Naive thymus-derived CD8-positive, alpha-beta T cell (primary cell): ENCODE data around the gene UBE2A. TPM values are rescaled to one million over a fixed set of nuclear protein-coding genes. Genes with fewer than 3 reads are reported as not detected.
A peak's percentile ranks its signal among the peaks of the same experiment; 100 is the strongest.

Experiments
- ATAC-seq, 2 donors: fragments of 150-1000 bp; cut with Tn5 transposase in 1 of 2; sonication (Bioruptor Pico), chemical (Tn5 transposase) in 1 of 2; 1 replicate in 1 of 2; 2 replicates in 1 of 2; pipeline ENCODE4 v1.10.0; 2021; ENCODE audit warnings: mild to moderate bottlenecking in 2 of 2, moderate library complexity in 2 of 2
- POLR2A ChIA-PET: fragments of 350-600 bp; sonication (Branson Sonifier 250); formaldehyde crosslinking; loops from one replicate; lab custom pipeline; 2021; ENCODE audit warnings: antibody characterized with exemption; lab: Charles Lee
- DNase-seq, 10 donors: peaks; one replicate each; pipeline versions ENCODE4 v3.0.0 to v3.0.0-alpha.2; 2020 to 2022
- H3K27ac Mint-ChIP-seq, 10 donors: one replicate each; pipeline ENCODE4 v1.8.0; 2020 to 2022; ENCODE audit warnings: mild to moderate bottlenecking in 10 of 10, mixed read lengths in 10 of 10, moderate library complexity in 4 of 10, inconsistent platforms in 1 of 10
- H3K27me3 Mint-ChIP-seq, 5 donors: one replicate each; pipeline ENCODE4 v1.8.0; 2021 to 2022; ENCODE audit warnings: mixed read lengths in 5 of 5
- H3K36me3 Mint-ChIP-seq, 3 donors: one replicate each; pipeline ENCODE4 v1.8.0; 2020 to 2022; ENCODE audit warnings: mixed read lengths in 3 of 3, mild to moderate bottlenecking in 2 of 3, inconsistent platforms in 1 of 3
- H3K4me1 Mint-ChIP-seq, 4 donors: one replicate each; pipeline ENCODE4 v1.8.0; 2021 to 2022; ENCODE audit warnings: mixed read lengths in 4 of 4
- H3K4me3 Mint-ChIP-seq, 10 donors: one replicate each; pipeline ENCODE4 v1.8.0; 2020 to 2022; ENCODE audit warnings: mild to moderate bottlenecking in 10 of 10, mixed read lengths in 10 of 10, moderate library complexity in 6 of 10, inconsistent platforms in 1 of 10
- H3K9me3 Mint-ChIP-seq, 9 donors: one replicate each; pipeline ENCODE4 v1.8.0; 2020 to 2022; ENCODE audit warnings: mixed read lengths in 9 of 9, mild to moderate bottlenecking in 3 of 9, inconsistent platforms in 1 of 9, moderate library complexity in 1 of 9
- polyA plus RNA-seq, 3 donors: library from polyadenylated mRNA; unstranded; fragments of 300-500 nt; fragmentation: Illumina TruSeq; gene quantifications; one replicate each; pipeline ENCODE4 v1.2.3, GENCODE V29; 2021
- total RNA-seq, 8 experiments: library from RNA in 2 of 8; stranded (reverse) in 2 of 8; gene quantifications; one replicate each; pipeline ENCODE4 v1.2.3 and lab custom pipeline; 2021 to 2026

Gene UBE2A
- total and polyA plus RNA-seq, 5 experiments from 2014 or later = 31.5 to 43.5 (median 41.0) TPM

GRCh38 chrX:119617517-119618164, 43.3 kb downstream of the UBE2A start:
- DNase-seq (no peak), ATAC-seq (no peak)
- Mint-ChIP-seq H3K27ac (peak overlapping the region in 5 of 10 donors; percentile 4 to 69 (median 61)), H3K4me1 (peaks cover 2 to 47% (median 9%) of the 10 kb centered on the region in 4 donors), H3K4me3 (peak overlapping the region in 1 of 10 donors; percentile 57), H3K36me3 (peaks cover 0 to 33% (median 0%) of the 10 kb centered on the region in 3 donors), H3K9me3 (no peaks in the 10 kb centered on the region), H3K27me3 (no peaks in the 10 kb centered on the region)
- POLR2A ChIA-PET = interaction anchor here (0.5 to 1.2 kb wide), 3 partner anchors 39 to 124 kb away, joined by 3 to 6 read pairs (median 5); partner anchors contain the start of gene SEPTIN6

- no peak for ATAC-seq
- Mint-ChIP-seq H3K27ac (peak overlapping the region in 7 of 10 donors; percentile 19 to 77 (median 63)), H3K36me3 (peaks cover 0 to 39% (median 0%) of the 10 kb centered on the region in 3 donors), H3K9me3 (no peaks in the 10 kb centered on the region), H3K27me3 (no peaks in the 10 kb centered on the region), H3K4me1 (peaks cover 2 to 47% (median 9%) of the 10 kb centered on the region in 4 donors), H3K4me3 (peak overlapping the region in 3 of 10 donors; percentile 18 to 57 (median 52))
- POLR2A ChIA-PET = interaction anchor here (0.5 to 1.2 kb wide), 2 partner anchors 75 to 125 kb away, joined by 3 to 5 read pairs; partner anchors contain the start of gene SEPTIN6
- no peak for DNase-seq
Observed at GRCh38 chrX:119618439-119618838, 44.1 kb downstream of the UBE2A start.

GRCh38 chrX:119622356-119623232, 48.2 kb downstream of the UBE2A start:
- DNase-seq = no peak
- Mint-ChIP-seq H3K27ac (peak overlapping the region in 6 of 10 donors; percentile 33 to 83 (median 64)), H3K4me1 (peaks cover 1 to 29% (median 4%) of the 10 kb centered on the region in 4 donors), H3K27me3 (no peaks in the 10 kb centered on the region), H3K4me3 (no peak overlapping the region), H3K9me3 (no peaks in the 10 kb centered on the region), H3K36me3 (peaks cover 0 to 66% (median 5%) of the 10 kb centered on the region in 3 donors)
- POLR2A ChIA-PET = no interaction called here
- ATAC-seq = no peak

GRCh38 chrX:119624417-119624816, 50.1 kb downstream of the UBE2A start:
- ATAC-seq (no peak), DNase-seq (no peak)
- no peaks in the 10 kb centered on the region for H3K9me3 Mint-ChIP-seq
- peaks cover 0 to 68% (median 5%) of the 10 kb centered on the region in 3 donors for H3K36me3 Mint-ChIP-seq
- no peak overlapping the region for H3K4me3 Mint-ChIP-seq
- POLR2A ChIA-PET = no interaction called here
- no peaks in the 10 kb centered on the region for H3K27me3 Mint-ChIP-seq
- peaks cover 1 to 13% (median 3%) of the 10 kb centered on the region in 4 donors for H3K4me1 Mint-ChIP-seq
- H3K27ac Mint-ChIP-seq = peak overlapping the region in 1 of 10 donors; percentile 24

- H3K4me1 Mint-ChIP-seq = peaks cover 0 to 6% (median under 1%) of the 10 kb centered on the region in 4 donors
- ATAC-seq = no peak
- POLR2A ChIA-PET = interaction anchor here (0.6 kb wide), 1 partner anchor 292 kb away, joined by 3 read pairs; no protein-coding TSS in a partner anchor
- H3K36me3 Mint-ChIP-seq = peaks cover 0 to 65% (median 5%) of the 10 kb centered on the region in 3 donors
- H3K9me3 Mint-ChIP-seq = no peaks in the 10 kb centered on the region
- no peaks in the 10 kb centered on the region for H3K27me3 Mint-ChIP-seq
- H3K27ac Mint-ChIP-seq = peak overlapping the region in 9 of 10 donors; percentile 22 to 92 (median 70)
- no peak for DNase-seq
- H3K4me3 Mint-ChIP-seq = peak overlapping the region in 1 of 10 donors; percentile 32
Observed at GRCh38 chrX:119624951-119625668, 50.7 kb downstream of the UBE2A start.

- Mint-ChIP-seq H3K27me3 (no peaks in the 10 kb centered on the region), H3K4me3 (no peak overlapping the region), H3K4me1 (peaks cover 0 to 6% (median under 1%) of the 10 kb centered on the region in 4 donors), H3K27ac (peak overlapping the region in 7 of 10 donors; percentile 44 to 57 (median 47)), H3K36me3 (peaks cover 0 to 70% (median 5%) of the 10 kb centered on the region in 3 donors), H3K9me3 (no peaks in the 10 kb centered on the region)
- ATAC-seq (no peak), DNase-seq (no peak)
- POLR2A ChIA-PET = interaction anchor here (0.6 kb wide), 1 partner anchor 291 kb away, joined by 3 read pairs; no protein-coding TSS in a partner anchor
Observed at GRCh38 chrX:119625843-119626242, 51.5 kb downstream of the UBE2A start.

Other genes with a start within 250 kb of the UBE2A start
- gene SLC25A43, start 175.2 kb upstream of the UBE2A start, total RNA-seq = 1 to 10 TPM; 2.9 to 3.3 TPM
- gene SLC25A43, start 175.2 kb upstream of the UBE2A start, polyA plus RNA-seq = 1 to 10 TPM; 2.3 to 4.8 (median 2.4) TPM
- gene SLC25A5, start 106.1 kb upstream of the UBE2A start, total RNA-seq = 100 to 1,000 TPM; 104 to 106 TPM
- 100 to 1,000 TPM; 258 to 271 (median 271) TPM for gene SLC25A5, start 106.1 kb upstream of the UBE2A start, polyA plus RNA-seq
- gene STEEP1, start 9.2 kb upstream of the UBE2A start, total RNA-seq = 10 to 100 TPM; 24.9 to 25.7 TPM
- 10 to 100 TPM; 13.3 to 18.0 (median 15.3) TPM for gene STEEP1, start 9.2 kb upstream of the UBE2A start, polyA plus RNA-seq
- 10 to 100 TPM; 14.4 to 14.6 TPM for gene NKRF, start 31.9 kb downstream of the UBE2A start, total RNA-seq
- 1 to 10 TPM; 4.8 to 8.5 (median 6.8) TPM for gene NKRF, start 31.9 kb downstream of the UBE2A start, polyA plus RNA-seq
- 100 to 1,000 TPM; 234 to 235 TPM for gene SEPTIN6, start 118.6 kb downstream of the UBE2A start, total RNA-seq
- gene SEPTIN6, start 118.6 kb downstream of the UBE2A start, polyA plus RNA-seq = 100 to 1,000 TPM; 161 to 269 (median 226) TPM
- gene SOWAHD, start 184.0 kb downstream of the UBE2A start, total RNA-seq = 1 to 10 TPM; 1.2 to 2.0 TPM
- gene SOWAHD, start 184.0 kb downstream of the UBE2A start, polyA plus RNA-seq = 1 to 10 TPM in 1 of 3 donors, under 1 TPM in 2; 0.43 to 1.1 (median 0.47) TPM
- 1,000 to 10,000 TPM; 3,863 to 3,911 TPM for gene RPL39, start 217.1 kb downstream of the UBE2A start, total RNA-seq
- 1,000 to 10,000 TPM; 4,465 to 5,898 (median 5,767) TPM for gene RPL39, start 217.1 kb downstream of the UBE2A start, polyA plus RNA-seq